ENCODE data around the gene PGAP6. TPM values are rescaled to one million over a fixed set of nuclear protein-coding genes. Genes with fewer than 3 reads are reported as not detected.
A peak's percentile ranks its signal among the peaks of the same experiment; 100 is the strongest.

Gene PGAP6
- total and polyA plus RNA-seq, 10 donors = 19.5 to 63.2 (median 43.9) TPM

- 57 to 84% (median 68%) methylated on average over 9 to 25 of the region's 25 CpGs for WGBS, 5 donors
- H3K4me1 ChIP-seq = peaks cover 15 to 68% (median 37%) of the 10 kb centered on the region in 6 donors
- TF ChIP-seq POLR2A (IDR thresholded peaks at IDR 0.05) (no peak), POLR2AphosphoS5 (IDR thresholded peaks at IDR 0.05) (no peak), CTCF (IDR thresholded peaks at IDR 0.05 in 8 of 11, conservative IDR thresholded peaks at IDR 0.05 in 3 of 11) (no peak)
- H3K9me3 ChIP-seq = no peaks in the 10 kb centered on the region
- H3K27ac ChIP-seq = peak overlapping the region in 7 of 8 donors; percentile 54 to 88 (median 75)
- peak; percentile 90 for DNase-seq
- H3K4me3 ChIP-seq = peak overlapping the region; percentile 6 to 87 (median 56)
- intact Hi-C loops (cut with DNase I; ENCODE audit: low total_unique reads) = loop anchor here (10.0 kb wide), 1 partner anchor 119 kb away; the partner anchor contains the start of gene FAM234A
- peaks cover 0 to 13% (median 0%) of the 10 kb centered on the region in 6 donors for H3K36me3 ChIP-seq
- no peaks in the 10 kb centered on the region for H3K27me3 ChIP-seq (replicated peaks in 1 of 7)
Observed at GRCh38 chr16:353404-354290, 28.1 kb downstream of the PGAP6 start.

- H3K36me3 ChIP-seq = peaks cover 0 to 13% (median 0%) of the 10 kb centered on the region in 6 donors
- peak; percentile 100 for DNase-seq
- intact Hi-C loops (cut with DNase I; ENCODE audit: low total_unique reads) = loop anchor here (10.0 kb wide), 1 partner anchor 118 kb away; the partner anchor contains the start of gene FAM234A
- H3K4me1 ChIP-seq = peaks cover 15 to 76% (median 46%) of the 10 kb centered on the region in 6 donors
- H3K9me3 ChIP-seq = no peaks in the 10 kb centered on the region
- H3K27ac ChIP-seq = peak within 1 kb of the TSS; percentile 42 to 88 (median 74)
- H3K4me3 ChIP-seq = peak within 1 kb of the TSS; percentile 37 to 87 (median 66)
- H3K27me3 ChIP-seq (replicated peaks in 1 of 7) = no peaks in the 10 kb centered on the region
- TF ChIP-seq POLR2AphosphoS5 (IDR thresholded peaks at IDR 0.05) (peak; percentile 57 to 69 (median 63)), CTCF (IDR thresholded peaks at IDR 0.05 in 8 of 11, conservative IDR thresholded peaks at IDR 0.05 in 3 of 11) (peak in 7 of 11 experiments; percentile 44 to 84 (median 72)), POLR2A (IDR thresholded peaks at IDR 0.05) (no peak)
- 2 to 4% (median 2%) methylated on average over 75 to 113 of the region's 113 CpGs for WGBS, 5 donors
Observed at GRCh38 chr16:352547-353403, 29.0 kb downstream of the PGAP6 start, which contains the start of gene AXIN1. Gene AXIN1 (minus strand): TSS chr16:352723. CDS start chr16:347025, 5,698 bp downstream.

GRCh38 chr16:351804-352520, 29.8 kb downstream of the PGAP6 start:
- 0 to 1% (median 1%) methylated on average over 6 to 95 of the region's 95 CpGs for WGBS, 5 donors
- Histone ChIP-seq H3K27me3 (replicated peaks in 1 of 7) (no peaks in the 10 kb centered on the region), H3K36me3 (peaks cover 0 to 20% (median 5%) of the 10 kb centered on the region in 6 donors), H3K4me1 (peaks cover 15 to 85% (median 50%) of the 10 kb centered on the region in 6 donors), H3K27ac (peak overlapping the region in 7 of 8 donors; percentile 39 to 88 (median 67)), H3K9me3 (no peaks in the 10 kb centered on the region), H3K4me3 (peak overlapping the region; percentile 37 to 87 (median 66))
- peak; percentile 93 for DNase-seq
- no peak for TF ChIP-seq POLR2AphosphoS5 (IDR thresholded peaks at IDR 0.05)
- no peak for TF ChIP-seq CTCF (IDR thresholded peaks at IDR 0.05 in 8 of 11, conservative IDR thresholded peaks at IDR 0.05 in 3 of 11)
- TF ChIP-seq POLR2A (IDR thresholded peaks at IDR 0.05) = no peak
- intact Hi-C loops (cut with DNase I; ENCODE audit: low total_unique reads) = loop anchor here (10.0 kb wide), 1 partner anchor 117 kb away; the partner anchor contains the start of gene FAM234A
